ENCODE data around the gene NDUFV3.
A peak's percentile ranks its signal among the peaks of the same experiment; 100 is the strongest.
"Not testable (repeated sequence)": the region's sequence is repeated elsewhere in the genome, so short reads cannot be mapped to it uniquely, and the experiment has no call there.

Gene NDUFV3

GRCh38 chr21:42942244-42942643 lies 49.1 kb downstream of the NDUFV3 start:
- Histone ChIP-seq H3K27me3 (ENCODE audit: insufficient read depth, low read length) (no peaks in the 10 kb centered on the region), H3K27ac (ENCODE audit: low read length) (no peak overlapping the region), H3K9ac (ENCODE audit: low read depth, low read length) (no peak overlapping the region), H3K9me3 (ENCODE audit: insufficient read depth, low read depth, low read length) (no peaks in the 10 kb centered on the region), H3K36me3 (ENCODE audit: insufficient read depth, low read depth, low read length) (no peaks in the 10 kb centered on the region), H3K4me1 (ENCODE audit: insufficient read depth, low read length) (peaks cover 14% of the 10 kb centered on the region; the same call in 1 of the 2 replicates), H3K4me3 (ENCODE audit: low read length) (no peak overlapping the region)

GRCh38 chr21:42949094-42949755 lies 56.1 kb downstream of the NDUFV3 start:
- H3K4me3 ChIP-seq (ENCODE audit: low read length); H3K27me3 ChIP-seq (ENCODE audit: insufficient read depth, low read length); H3K9me3 ChIP-seq (ENCODE audit: insufficient read depth, low read depth, low read length); H3K9ac ChIP-seq (ENCODE audit: low read depth, low read length); H3K27ac ChIP-seq (ENCODE audit: low read length); H3K4me1 ChIP-seq (ENCODE audit: insufficient read depth, low read length); H3K36me3 ChIP-seq (ENCODE audit: insufficient read depth, low read depth, low read length): not testable (repeated sequence)

- not testable (repeated sequence) for H3K4me3 ChIP-seq (ENCODE audit: low read length); H3K27me3 ChIP-seq (ENCODE audit: insufficient read depth, low read length); H3K9ac ChIP-seq (ENCODE audit: low read depth, low read length); H3K36me3 ChIP-seq (ENCODE audit: insufficient read depth, low read depth, low read length); H3K27ac ChIP-seq (ENCODE audit: low read length); H3K4me1 ChIP-seq (ENCODE audit: insufficient read depth, low read length); H3K9me3 ChIP-seq (ENCODE audit: insufficient read depth, low read depth, low read length)
Measured at GRCh38 chr21:42951193-42951592, 58.1 kb downstream of the NDUFV3 start.

- Histone ChIP-seq H3K27me3 (ENCODE audit: insufficient read depth, low read length) (no peaks in the 10 kb centered on the region), H3K36me3 (ENCODE audit: insufficient read depth, low read depth, low read length) (no peaks in the 10 kb centered on the region; the same call in 1 of the 2 replicates), H3K27ac (ENCODE audit: low read length) (peak overlapping the region; percentile 79), H3K4me1 (ENCODE audit: insufficient read depth, low read length) (peaks cover 17% of the 10 kb centered on the region; the same call in 1 of the 2 replicates), H3K4me3 (ENCODE audit: low read length) (peak overlapping the region; percentile 8; the same call in 1 of the 2 replicates), H3K9ac (ENCODE audit: low read depth, low read length) (peak overlapping the region; percentile 76), H3K9me3 (ENCODE audit: insufficient read depth, low read depth, low read length) (no peaks in the 10 kb centered on the region)
Measured at GRCh38 chr21:42956824-42957630, 63.9 kb downstream of the NDUFV3 start.

- Histone ChIP-seq H3K9ac (ENCODE audit: low read depth, low read length) (peak overlapping the region; percentile 49; the same call in 1 of the 2 replicates), H3K27ac (ENCODE audit: low read length) (peak overlapping the region; percentile 68), H3K4me1 (ENCODE audit: insufficient read depth, low read length) (peaks cover 22% of the 10 kb centered on the region; the same call in 1 of the 2 replicates)
- not testable (repeated sequence) for H3K36me3 ChIP-seq (ENCODE audit: insufficient read depth, low read depth, low read length); H3K27me3 ChIP-seq (ENCODE audit: insufficient read depth, low read length); H3K4me3 ChIP-seq (ENCODE audit: low read length); H3K9me3 ChIP-seq (ENCODE audit: insufficient read depth, low read depth, low read length)
Measured at GRCh38 chr21:42958122-42958521, 65.0 kb downstream of the NDUFV3 start.

GRCh38 chr21:42959728-42960127 lies 66.6 kb downstream of the NDUFV3 start:
- peak overlapping the region; percentile 98 for H3K27ac ChIP-seq (ENCODE audit: low read length)
- H3K36me3 ChIP-seq (ENCODE audit: insufficient read depth, low read depth, low read length): no peaks in the 10 kb centered on the region
- H3K4me3 ChIP-seq (ENCODE audit: low read length): no peak overlapping the region
- H3K9ac ChIP-seq (ENCODE audit: low read depth, low read length): peak overlapping the region; percentile 73; the same call in 1 of the 2 replicates
- H3K4me1 ChIP-seq (ENCODE audit: insufficient read depth, low read length): peaks cover 22% of the 10 kb centered on the region; the same call in 1 of the 2 replicates
- no peaks in the 10 kb centered on the region for H3K9me3 ChIP-seq (ENCODE audit: insufficient read depth, low read depth, low read length)
- H3K27me3 ChIP-seq (ENCODE audit: insufficient read depth, low read length): no peaks in the 10 kb centered on the region

GRCh38 chr21:42962380-42963007 lies 69.4 kb downstream of the NDUFV3 start:
- H3K27me3 ChIP-seq (ENCODE audit: insufficient read depth, low read length): no peaks in the 10 kb centered on the region
- H3K27ac ChIP-seq (ENCODE audit: low read length): no peak overlapping the region

More at GRCh38 chr21:42962380-42963007, 69.4 kb downstream of the NDUFV3 start:
- H3K36me3 ChIP-seq (ENCODE audit: insufficient read depth, low read depth, low read length): no peaks in the 10 kb centered on the region
- H3K4me3 ChIP-seq (ENCODE audit: low read length): no peak overlapping the region
- peaks cover 15% of the 10 kb centered on the region; the same call in 1 of the 2 replicates for H3K4me1 ChIP-seq (ENCODE audit: insufficient read depth, low read length)
- H3K9ac ChIP-seq (ENCODE audit: low read depth, low read length): peak overlapping the region; percentile 33; the same call in 1 of the 2 replicates
- no peaks in the 10 kb centered on the region for H3K9me3 ChIP-seq (ENCODE audit: insufficient read depth, low read depth, low read length)
